HL-60 (cell line): ENCODE measurements around the gene NEK3.

Experiments used
- CTCF ChIP-seq: IDR thresholded peaks from one replicate; pipeline ENCODE4 v1.5.1; 2011; ENCODE audit warnings: low read length, control low read depth, inconsistent platforms; ENCODE audit not compliant: insufficient read depth
- POLR2AphosphoS5 ChIP-seq: IDR thresholded peaks from 2 replicates; pipeline ENCODE4 v1.6.1; 2012; ENCODE audit warnings: low read depth

GRCh38 chr13:52128714-52129700 is 30.4 kb downstream of the NEK3 start, which contains the start of gene NEK5:
- peak; percentile 13 for TF ChIP-seq CTCF
- TF ChIP-seq POLR2AphosphoS5: no peak
